Measurements from ENCODE around the gene MB21D2.

MB21D2 gene

GRCh38 chr3:192890347-192891335 lies 27.0 kb downstream of the MB21D2 start:
- DNase-seq (ENCODE audit: low spot score), result no peak

DNA sequence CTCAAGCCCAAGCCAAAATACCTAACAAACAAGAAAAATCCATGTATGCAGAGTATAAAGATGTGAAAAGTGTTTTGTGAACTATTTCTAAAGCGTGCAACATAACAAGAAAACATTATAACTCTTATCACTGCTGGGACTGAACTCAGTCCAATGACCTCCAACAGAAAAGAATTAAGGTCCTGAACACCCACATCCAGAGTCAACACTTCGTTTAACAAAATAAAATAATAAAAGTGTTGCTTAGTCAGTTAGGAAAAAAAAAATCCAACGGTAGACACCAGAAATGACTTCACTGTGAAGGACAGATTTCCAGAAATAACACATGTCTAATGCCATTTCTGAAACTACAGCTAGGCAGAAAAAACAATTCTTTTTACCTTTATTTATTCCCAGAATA lies 28.0 kb downstream of the MB21D2 start:
- DNase-seq (ENCODE audit: low spot score), result no peak

DNA sequence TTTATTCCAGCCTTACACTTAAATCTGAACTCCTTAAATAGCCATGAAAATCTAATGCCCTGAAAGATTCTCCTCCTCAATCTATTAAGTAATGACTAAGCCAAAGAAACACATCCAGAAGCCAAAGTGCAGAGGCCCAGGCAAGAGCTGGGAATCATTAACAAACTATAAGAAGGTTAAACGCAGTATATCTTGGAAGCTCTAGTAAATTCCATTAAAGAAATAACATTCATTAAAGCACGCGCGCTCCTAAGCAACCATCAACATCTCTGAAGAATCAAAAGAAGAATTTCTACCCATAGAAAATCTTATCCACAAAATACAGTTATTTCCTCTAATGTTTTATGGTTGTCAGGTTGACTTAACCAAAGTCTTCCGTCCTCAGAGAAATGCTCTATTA lies 29.5 kb downstream of the MB21D2 start:
- no peak for DNase-seq (ENCODE audit: low spot score)

GRCh38 chr3:192887701-192888100 lies 30.0 kb downstream of the MB21D2 start:
- DNase-seq (ENCODE audit: low spot score), result no peak

DNA sequence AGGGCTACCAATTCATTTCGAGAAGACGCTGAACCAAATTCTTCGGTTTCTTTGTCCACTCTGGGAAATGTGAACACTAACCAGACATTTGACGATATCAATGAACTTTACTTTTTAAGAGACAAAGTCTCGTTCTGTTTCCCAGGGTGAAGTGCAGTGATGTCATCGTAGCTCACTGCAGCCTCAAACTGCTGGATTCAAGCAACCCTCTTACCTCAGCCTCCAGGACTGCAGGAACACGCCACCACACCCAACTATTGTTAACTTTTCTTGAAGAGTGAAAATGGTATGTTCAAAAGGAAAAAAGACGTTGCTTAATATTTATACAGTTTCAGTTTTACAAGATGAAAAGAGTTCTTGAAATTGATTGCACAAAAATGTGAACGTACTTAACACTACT lies 30.6 kb downstream of the MB21D2 start:
- no peak for DNase-seq (ENCODE audit: low spot score)

DNA sequence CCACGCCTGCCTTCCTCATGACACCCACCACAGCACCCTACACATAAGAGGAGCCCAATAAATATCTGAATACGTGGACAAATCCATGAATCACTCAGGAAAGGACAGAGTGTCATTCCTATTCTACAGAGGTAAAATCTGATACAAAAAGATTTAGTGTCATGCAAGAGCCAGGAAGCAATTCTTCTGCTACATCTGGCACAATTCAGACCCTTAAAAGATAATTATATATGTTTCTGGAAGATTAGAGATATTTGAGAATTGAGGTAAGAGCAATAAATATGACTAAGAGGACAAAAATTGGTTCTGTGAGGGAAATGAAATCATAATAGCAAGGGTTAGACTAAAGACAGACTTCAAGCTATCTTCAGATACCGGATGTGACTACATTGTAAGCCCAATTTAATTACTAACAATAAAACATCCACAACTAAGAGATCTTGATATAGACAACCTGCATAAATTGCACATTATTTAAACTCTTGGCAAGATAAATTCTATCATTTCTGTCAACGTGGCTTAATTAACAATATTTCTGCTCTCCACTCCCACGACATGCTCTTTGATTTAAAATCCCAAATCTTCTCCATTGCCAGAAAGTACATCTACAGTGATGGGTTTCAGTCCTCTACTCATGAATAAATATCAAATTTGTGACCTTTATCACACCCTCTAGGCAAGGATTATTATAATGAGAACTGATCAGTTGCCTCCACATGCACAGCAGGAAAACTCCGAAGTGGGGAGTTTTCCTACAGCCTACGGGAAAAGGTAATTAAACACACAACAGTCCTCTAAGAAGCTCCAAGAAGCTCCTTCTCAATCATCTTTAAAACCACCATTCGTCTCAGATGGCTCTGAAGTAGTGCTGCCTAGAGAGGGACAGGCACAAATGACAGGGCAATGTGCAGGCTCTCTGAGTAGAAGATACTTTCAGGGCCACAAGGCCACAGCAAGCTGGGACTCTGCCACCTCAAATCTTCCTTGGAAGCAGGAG lies 32.6 kb downstream of the MB21D2 start:
- no peak for DNase-seq (ENCODE audit: low spot score)

DNA sequence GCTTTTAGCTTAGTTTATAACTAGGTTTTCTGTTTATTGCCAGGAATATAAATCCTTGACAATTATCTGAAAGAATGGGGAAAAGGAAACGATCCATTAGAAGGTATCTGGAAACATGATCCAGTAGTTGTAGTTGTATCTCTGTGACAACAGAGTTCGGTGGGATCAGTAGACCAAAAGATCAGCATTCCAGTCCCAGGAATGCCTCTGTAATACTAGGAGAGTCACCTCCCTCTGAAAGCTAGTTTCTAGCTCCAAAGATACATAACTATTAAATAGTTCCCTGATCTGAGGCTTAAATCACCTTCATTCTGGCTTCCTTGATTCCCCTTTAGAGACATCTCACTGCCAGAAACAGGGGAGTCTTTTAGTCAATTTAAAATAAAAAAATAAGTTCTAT lies 34.1 kb downstream of the MB21D2 start:
- DNase-seq (ENCODE audit: low spot score), result no peak

- DNase-seq (ENCODE audit: low spot score), result no peak
Observed at GRCh38 chr3:192881159-192881786, 36.4 kb downstream of the MB21D2 start.

- no peak for DNase-seq (ENCODE audit: low spot score)
Observed at GRCh38 chr3:192880313-192880712, 37.3 kb downstream of the MB21D2 start.

- DNase-seq (ENCODE audit: low spot score), result no peak
Observed at GRCh38 chr3:192879346-192880031, 38.2 kb downstream of the MB21D2 start.

- DNase-seq (ENCODE audit: low spot score), result no peak
Observed at GRCh38 chr3:192875971-192876565, 41.6 kb downstream of the MB21D2 start.

DNA sequence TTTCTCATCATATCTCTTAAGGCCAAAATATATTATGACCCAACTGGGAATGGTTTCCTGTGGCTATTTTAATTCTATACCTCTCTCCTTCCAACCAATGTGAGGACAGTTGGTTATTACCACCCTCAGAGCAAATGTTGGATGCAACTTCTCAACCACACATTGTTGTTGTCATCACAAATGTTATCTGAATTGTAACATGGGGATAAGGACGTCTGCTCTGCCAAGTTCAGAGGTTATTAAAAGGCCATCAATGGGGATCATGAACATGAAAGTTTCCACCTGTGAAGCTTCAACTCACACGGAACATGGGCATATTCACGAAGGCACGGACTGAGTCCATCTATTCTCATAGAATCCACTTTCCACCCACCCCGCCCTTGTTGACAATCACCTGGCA lies 46.8 kb downstream of the MB21D2 start:
- DNase-seq (ENCODE audit: low spot score), result no peak

GRCh38 chr3:192869131-192870031 lies 48.3 kb downstream of the MB21D2 start:
- no peak for DNase-seq (ENCODE audit: low spot score)

GRCh38 chr3:192867645-192868044 lies 50.0 kb downstream of the MB21D2 start:
- no peak for DNase-seq (ENCODE audit: low spot score)

- DNase-seq (ENCODE audit: low spot score), result no peak
Observed at GRCh38 chr3:192866804-192867203, 50.9 kb downstream of the MB21D2 start.

GRCh38 chr3:192864941-192865340 lies 52.7 kb downstream of the MB21D2 start:
- no peak for DNase-seq (ENCODE audit: low spot score)

- no peak for DNase-seq (ENCODE audit: low spot score)
Observed at GRCh38 chr3:192863091-192863420, 54.6 kb downstream of the MB21D2 start.

GRCh38 chr3:192862408-192863090 lies 55.1 kb downstream of the MB21D2 start:
- no peak for DNase-seq (ENCODE audit: low spot score)

DNA sequence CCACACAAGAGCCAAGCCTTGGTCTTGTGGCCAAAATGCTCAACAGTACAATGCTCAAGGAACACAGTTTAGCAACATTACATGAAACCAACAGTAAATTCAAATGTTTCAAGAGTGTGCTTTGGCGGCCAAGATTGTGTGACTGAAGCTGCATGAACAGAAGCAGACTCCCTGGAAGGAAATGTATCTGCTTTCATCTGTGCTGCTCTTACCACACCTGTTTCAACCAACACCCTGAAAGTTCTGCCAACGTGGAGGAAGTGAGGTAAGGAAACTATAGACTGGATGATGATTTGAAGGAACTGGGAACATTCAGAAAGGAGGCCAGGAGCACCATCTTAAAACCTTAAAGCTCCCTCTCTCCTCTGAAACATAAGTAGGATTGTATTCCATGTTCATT lies 55.7 kb downstream of the MB21D2 start:
- DNase-seq (ENCODE audit: low spot score), result no peak

- DNase-seq (ENCODE audit: low spot score), result no peak
Observed at GRCh38 chr3:192860454-192860853, 57.2 kb downstream of the MB21D2 start.

Measured in pons (tissue), 1 donor.